GM12874 (cell line): Measurements from ENCODE around the gene DNAH8.

Experiments used
- TF ChIP-seq, protein P1 (sequence below): IDR thresholded peaks from 2 replicates; pipeline ENCODE4 v1.5.1; 2011; ENCODE audit warnings: low read depth, mild to moderate bottlenecking, control low read depth, low read length, moderate library complexity; ENCODE audit not compliant: insufficient read depth

The DNAH8 gene

DNA sequence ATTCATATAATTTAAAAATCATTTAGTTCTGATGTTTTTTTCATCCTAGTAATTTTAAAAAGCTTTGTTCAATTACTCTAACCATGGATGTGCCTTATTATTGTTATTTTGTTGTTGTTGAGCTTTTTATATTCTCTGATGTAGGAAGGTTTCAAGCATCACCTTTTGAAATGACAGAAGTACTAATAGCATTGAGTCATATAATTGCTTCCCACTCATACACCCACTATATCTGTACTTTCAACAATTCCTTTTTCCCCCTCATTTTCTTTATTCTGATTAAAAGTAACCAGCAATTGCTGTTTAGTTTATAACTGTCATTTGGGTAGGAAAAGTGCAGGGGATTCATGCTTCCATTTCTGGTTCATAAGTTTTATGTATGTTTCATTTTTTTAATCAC lies 38.6 kb downstream of the DNAH8 start:
- TF ChIP-seq, protein P1, sequence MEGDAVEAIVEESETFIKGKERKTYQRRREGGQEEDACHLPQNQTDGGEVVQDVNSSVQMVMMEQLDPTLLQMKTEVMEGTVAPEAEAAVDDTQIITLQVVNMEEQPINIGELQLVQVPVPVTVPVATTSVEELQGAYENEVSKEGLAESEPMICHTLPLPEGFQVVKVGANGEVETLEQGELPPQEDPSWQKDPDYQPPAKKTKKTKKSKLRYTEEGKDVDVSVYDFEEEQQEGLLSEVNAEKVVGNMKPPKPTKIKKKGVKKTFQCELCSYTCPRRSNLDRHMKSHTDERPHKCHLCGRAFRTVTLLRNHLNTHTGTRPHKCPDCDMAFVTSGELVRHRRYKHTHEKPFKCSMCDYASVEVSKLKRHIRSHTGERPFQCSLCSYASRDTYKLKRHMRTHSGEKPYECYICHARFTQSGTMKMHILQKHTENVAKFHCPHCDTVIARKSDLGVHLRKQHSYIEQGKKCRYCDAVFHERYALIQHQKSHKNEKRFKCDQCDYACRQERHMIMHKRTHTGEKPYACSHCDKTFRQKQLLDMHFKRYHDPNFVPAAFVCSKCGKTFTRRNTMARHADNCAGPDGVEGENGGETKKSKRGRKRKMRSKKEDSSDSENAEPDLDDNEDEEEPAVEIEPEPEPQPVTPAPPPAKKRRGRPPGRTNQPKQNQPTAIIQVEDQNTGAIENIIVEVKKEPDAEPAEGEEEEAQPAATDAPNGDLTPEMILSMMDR: no peak

DNA sequence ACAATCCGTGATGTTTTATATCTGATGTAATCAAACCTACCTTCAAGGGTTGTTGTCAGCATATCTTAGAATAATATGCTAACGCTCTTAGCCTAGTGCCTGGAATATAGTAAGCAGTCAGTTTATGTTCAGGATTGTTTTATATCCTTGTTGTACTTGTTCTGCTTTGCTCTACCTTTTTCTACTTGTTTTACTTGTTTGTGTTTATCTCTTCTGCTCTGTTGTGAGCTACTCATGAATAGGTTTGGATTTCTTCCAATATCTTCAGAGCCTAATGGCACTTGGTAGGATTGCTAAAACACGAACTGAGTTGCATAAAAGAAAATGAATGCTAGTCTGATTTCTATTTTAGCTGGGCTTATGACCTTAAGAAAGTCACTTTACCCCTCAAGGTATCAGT lies 40.1 kb downstream of the DNAH8 start:
- TF ChIP-seq, protein P1: no peak

DNA sequence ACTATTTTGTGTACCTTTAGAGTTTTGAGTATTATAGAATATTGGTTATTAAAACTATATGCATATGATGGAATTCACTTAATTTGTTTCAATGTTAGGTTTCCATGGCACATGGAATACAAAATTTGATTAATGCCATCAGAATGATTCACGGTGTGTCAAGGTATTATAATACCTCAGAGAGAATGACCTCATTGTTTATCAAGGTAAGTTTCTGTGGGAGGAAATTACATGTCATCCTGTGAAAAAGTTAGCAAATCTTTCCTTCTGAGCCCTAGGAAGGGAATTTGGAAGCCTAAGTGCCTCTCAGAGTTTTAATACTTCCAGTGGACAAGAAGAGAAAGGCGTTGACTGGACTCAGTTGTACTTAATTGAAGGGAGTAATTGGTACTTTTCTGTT lies 40.8 kb downstream of the DNAH8 start:
- TF ChIP-seq, protein P1: no peak

DNA sequence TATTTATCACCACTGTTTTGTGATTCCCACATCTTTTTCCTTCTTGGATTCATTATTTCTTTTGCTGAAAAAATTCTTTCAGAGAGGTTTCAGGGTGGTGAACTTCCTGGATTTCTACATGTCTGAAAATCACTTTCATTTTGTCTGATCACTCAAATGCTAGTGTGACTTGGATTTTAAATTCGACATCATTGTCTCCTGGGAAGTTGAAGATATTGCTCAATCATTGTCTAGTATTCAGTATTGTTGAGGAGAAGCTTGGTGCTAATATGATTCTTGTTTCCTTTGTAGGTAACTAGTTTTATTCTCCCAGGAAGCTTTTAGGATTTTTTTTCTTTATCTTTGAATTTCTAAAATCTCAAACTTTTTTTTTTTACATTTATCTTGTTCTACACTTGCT lies 45.0 kb downstream of the DNAH8 start:
- TF ChIP-seq, protein P1: no peak

DNA sequence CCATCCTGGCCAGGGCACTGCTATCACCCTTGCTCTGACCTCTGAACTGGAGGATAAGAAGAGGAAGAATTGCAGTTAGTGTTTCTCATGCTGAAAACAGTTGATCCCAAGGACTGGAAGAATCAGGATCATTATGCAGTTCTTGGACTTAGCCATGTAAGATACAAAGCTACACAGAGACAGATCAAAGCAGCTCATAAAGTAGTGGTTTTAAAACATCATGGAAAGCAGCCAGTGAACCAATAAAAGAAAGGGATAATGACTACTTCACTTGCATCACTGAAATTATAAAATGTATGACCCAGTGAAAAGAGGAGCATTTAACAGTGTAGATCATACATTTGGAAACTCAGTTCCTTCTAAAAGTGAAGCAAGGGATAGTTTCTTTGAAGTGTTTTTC lies 47.7 kb downstream of the DNAH8 start:
- TF ChIP-seq, protein P1: no peak

GRCh38 chr6:38767560-38767959 lies 52.4 kb downstream of the DNAH8 start:
- TF ChIP-seq, protein P1: no peak

- TF ChIP-seq, protein P1: peak; percentile 69
These were observed 58.2 kb downstream of the DNAH8 start for GRCh38 chr6:38773338-38773737.
